ENCODE results near the gene TXNRD1.

- TF ChIP-seq, protein P1, sequence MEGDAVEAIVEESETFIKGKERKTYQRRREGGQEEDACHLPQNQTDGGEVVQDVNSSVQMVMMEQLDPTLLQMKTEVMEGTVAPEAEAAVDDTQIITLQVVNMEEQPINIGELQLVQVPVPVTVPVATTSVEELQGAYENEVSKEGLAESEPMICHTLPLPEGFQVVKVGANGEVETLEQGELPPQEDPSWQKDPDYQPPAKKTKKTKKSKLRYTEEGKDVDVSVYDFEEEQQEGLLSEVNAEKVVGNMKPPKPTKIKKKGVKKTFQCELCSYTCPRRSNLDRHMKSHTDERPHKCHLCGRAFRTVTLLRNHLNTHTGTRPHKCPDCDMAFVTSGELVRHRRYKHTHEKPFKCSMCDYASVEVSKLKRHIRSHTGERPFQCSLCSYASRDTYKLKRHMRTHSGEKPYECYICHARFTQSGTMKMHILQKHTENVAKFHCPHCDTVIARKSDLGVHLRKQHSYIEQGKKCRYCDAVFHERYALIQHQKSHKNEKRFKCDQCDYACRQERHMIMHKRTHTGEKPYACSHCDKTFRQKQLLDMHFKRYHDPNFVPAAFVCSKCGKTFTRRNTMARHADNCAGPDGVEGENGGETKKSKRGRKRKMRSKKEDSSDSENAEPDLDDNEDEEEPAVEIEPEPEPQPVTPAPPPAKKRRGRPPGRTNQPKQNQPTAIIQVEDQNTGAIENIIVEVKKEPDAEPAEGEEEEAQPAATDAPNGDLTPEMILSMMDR (IDR thresholded peaks at IDR 0.05) = no peak
- no peak for TF ChIP-seq POLR2A (IDR thresholded peaks at IDR 0.05)
Measured at GRCh38 chr12:104280111-104280510, 64.5 kb downstream of the TXNRD1 start.
